Peyer's patch (tissue), 4 donors: ENCODE results near the gene LSM4.

Source experiments
- CTCF ChIP-seq, 6 experiments: fragments of 450-650 bp in 4 of 6; fragments of 200-600 bp in 2 of 6; sonication (generic) in 1 of 6; IDR thresholded peaks; one replicate each; pipeline ENCODE4 v1.5.1; 2017 to 2019; ENCODE audit warnings: antibody characterized with exemption in 6 of 6, mild to moderate bottlenecking in 3 of 6, moderate library complexity in 1 of 6
- POLR2A ChIP-seq, 2 donors: fragments of 450-650 bp; IDR thresholded peaks; one replicate each; pipeline ENCODE4 v1.5.1; 2017; ENCODE audit warnings: antibody characterized with exemption in 2 of 2, mild to moderate bottlenecking in 2 of 2, moderate library complexity in 2 of 2

DNA sequence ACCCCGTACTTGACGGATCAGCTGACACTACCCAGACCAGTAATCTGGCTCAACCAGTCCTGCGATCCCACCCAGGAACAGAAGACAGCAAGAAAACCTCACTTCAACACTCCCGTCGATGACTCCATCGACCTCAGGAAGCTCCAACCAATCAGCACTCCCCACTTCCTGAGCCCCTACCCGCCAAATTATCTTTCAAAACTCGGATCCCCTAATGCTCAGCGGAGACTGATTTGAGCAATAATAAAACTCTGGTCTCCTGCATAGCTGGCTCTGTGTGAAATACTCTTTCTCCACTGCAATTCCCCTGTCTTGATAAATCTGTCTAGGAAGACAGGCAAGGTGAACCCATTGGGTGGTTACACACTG lies 1.2 kb downstream of the LSM4 start:
- TF ChIP-seq POLR2A (IDR thresholded peaks at IDR 0.05), result no peak
- TF ChIP-seq CTCF (IDR thresholded peaks at IDR 0.05), result no peak
